ENCODE results near the gene RIT2.

GRCh38 chr18:42921226-42921737 lies 194.2 kb downstream of the RIT2 start:
- no peak for TF ChIP-seq EP300 (IDR thresholded peaks at IDR 0.05)
- TF ChIP-seq, protein P1, sequence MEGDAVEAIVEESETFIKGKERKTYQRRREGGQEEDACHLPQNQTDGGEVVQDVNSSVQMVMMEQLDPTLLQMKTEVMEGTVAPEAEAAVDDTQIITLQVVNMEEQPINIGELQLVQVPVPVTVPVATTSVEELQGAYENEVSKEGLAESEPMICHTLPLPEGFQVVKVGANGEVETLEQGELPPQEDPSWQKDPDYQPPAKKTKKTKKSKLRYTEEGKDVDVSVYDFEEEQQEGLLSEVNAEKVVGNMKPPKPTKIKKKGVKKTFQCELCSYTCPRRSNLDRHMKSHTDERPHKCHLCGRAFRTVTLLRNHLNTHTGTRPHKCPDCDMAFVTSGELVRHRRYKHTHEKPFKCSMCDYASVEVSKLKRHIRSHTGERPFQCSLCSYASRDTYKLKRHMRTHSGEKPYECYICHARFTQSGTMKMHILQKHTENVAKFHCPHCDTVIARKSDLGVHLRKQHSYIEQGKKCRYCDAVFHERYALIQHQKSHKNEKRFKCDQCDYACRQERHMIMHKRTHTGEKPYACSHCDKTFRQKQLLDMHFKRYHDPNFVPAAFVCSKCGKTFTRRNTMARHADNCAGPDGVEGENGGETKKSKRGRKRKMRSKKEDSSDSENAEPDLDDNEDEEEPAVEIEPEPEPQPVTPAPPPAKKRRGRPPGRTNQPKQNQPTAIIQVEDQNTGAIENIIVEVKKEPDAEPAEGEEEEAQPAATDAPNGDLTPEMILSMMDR (IDR thresholded peaks at IDR 0.05) = no peak

Measured in tibial nerve (tissue), 4 donors.